NCI-H2107 (cell line): ENCODE results near the gene ARL6IP4.

Experiments used
- DNase-seq: peaks from one replicate; lab custom pipeline; 2025; lab: John Stamatoyannopoulos, UW

Gene ARL6IP4

GRCh38 chr12:122958198-122958888, 22.1 kb upstream of the ARL6IP4 start:
- DNase-seq = no peak

- no peak for DNase-seq
Observed at GRCh38 chr12:122959566-122960192, 20.8 kb upstream of the ARL6IP4 start.

- no peak for DNase-seq
Observed at GRCh38 chr12:122960193-122960569, 20.3 kb upstream of the ARL6IP4 start.

- no peak for DNase-seq
Observed at GRCh38 chr12:122961531-122962329, 18.8 kb upstream of the ARL6IP4 start.

GRCh38 chr12:122963941-122964265, 16.6 kb upstream of the ARL6IP4 start:
- no peak for DNase-seq

- DNase-seq = no peak
Observed at GRCh38 chr12:122964439-122965257, 15.8 kb upstream of the ARL6IP4 start.

- no peak for DNase-seq
Observed at GRCh38 chr12:122965321-122965751, 15.1 kb upstream of the ARL6IP4 start.

- peak; percentile 94 for DNase-seq
Observed at GRCh38 chr12:122965851-122966742, 14.4 kb upstream of the ARL6IP4 start, which contains the start of gene ABCB9. TSS of gene ABCB9 (minus strand) at chr12:122966463. CDS start at chr12:122960235, 6,228 bp downstream.

- DNase-seq = no peak
Observed at GRCh38 chr12:122966743-122967550, 13.5 kb upstream of the ARL6IP4 start.

- DNase-seq = no peak
Observed at GRCh38 chr12:122968104-122968503, 12.4 kb upstream of the ARL6IP4 start.

- DNase-seq = peak; percentile 34
Observed at GRCh38 chr12:122969676-122970075, 10.8 kb upstream of the ARL6IP4 start.

GRCh38 chr12:122974274-122974891, 6.1 kb upstream of the ARL6IP4 start:
- DNase-seq = peak; percentile 99

- peak; percentile 85 for DNase-seq
Observed at GRCh38 chr12:122974892-122975789, 5.3 kb upstream of the ARL6IP4 start, which contains the start of gene OGFOD2. TSS of gene OGFOD2 (plus strand) at chr12:122975244. CDS start at chr12:122975252, 8 bp downstream.

GRCh38 chr12:122975790-122976647, 4.5 kb upstream of the ARL6IP4 start:
- no peak for DNase-seq

- DNase-seq = no peak
Observed at GRCh38 chr12:122976648-122976975, 3.9 kb upstream of the ARL6IP4 start.

GRCh38 chr12:122977153-122977552, 3.3 kb upstream of the ARL6IP4 start:
- no peak for DNase-seq

GRCh38 chr12:122977655-122978392, 2.7 kb upstream of the ARL6IP4 start:
- no peak for DNase-seq
